NCI-H226 (cell line): ENCODE results near the gene GRIK2.
A peak's percentile ranks its signal among the peaks of the same experiment; 100 is the strongest.

ENCODE experiments used
- DNase-seq: peaks from one replicate; pipeline ENCODE4 v3.0.0-alpha.2; 2015

Gene GRIK2

GRCh38 chr6:101921829-101922450 is 528.4 kb downstream of the GRIK2 start:
- no peak for DNase-seq

GRCh38 chr6:101926149-101926925 is 532.8 kb downstream of the GRIK2 start:
- DNase-seq, result no peak

- DNase-seq, result peak; percentile 51
Observed at GRCh38 chr6:101931766-101932165, 538.3 kb downstream of the GRIK2 start.

GRCh38 chr6:101932704-101933103 is 539.2 kb downstream of the GRIK2 start:
- DNase-seq, result no peak

- DNase-seq, result no peak
Observed at GRCh38 chr6:101935732-101936131, 542.2 kb downstream of the GRIK2 start.

- DNase-seq, result no peak
Observed at GRCh38 chr6:101936516-101936915, 543.0 kb downstream of the GRIK2 start.

GRCh38 chr6:101937108-101937507 is 543.6 kb downstream of the GRIK2 start:
- no peak for DNase-seq

GRCh38 chr6:101940391-101940790 is 546.9 kb downstream of the GRIK2 start:
- DNase-seq, result no peak

GRCh38 chr6:101956961-101957360 is 563.5 kb downstream of the GRIK2 start:
- DNase-seq, result no peak

GRCh38 chr6:101961357-101961756 is 567.8 kb downstream of the GRIK2 start:
- DNase-seq, result no peak

- no peak for DNase-seq
Observed at GRCh38 chr6:101980924-101981323, 587.4 kb downstream of the GRIK2 start.

- DNase-seq, result no peak
Observed at GRCh38 chr6:101986476-101986875, 593.0 kb downstream of the GRIK2 start.

- no peak for DNase-seq
Observed at GRCh38 chr6:101992286-101992685, 598.8 kb downstream of the GRIK2 start.

GRCh38 chr6:101994521-101994920 is 601.0 kb downstream of the GRIK2 start:
- DNase-seq, result no peak

GRCh38 chr6:102015431-102015830 is 621.9 kb downstream of the GRIK2 start:
- no peak for DNase-seq

GRCh38 chr6:102022281-102022680 is 628.8 kb downstream of the GRIK2 start:
- DNase-seq, result no peak

- DNase-seq, result no peak
Observed at GRCh38 chr6:102022803-102023202, 629.3 kb downstream of the GRIK2 start.

GRCh38 chr6:102023977-102024657 is 630.6 kb downstream of the GRIK2 start:
- DNase-seq, result no peak

GRCh38 chr6:102026649-102027048 is 633.1 kb downstream of the GRIK2 start:
- no peak for DNase-seq

GRCh38 chr6:102028176-102028575 is 634.7 kb downstream of the GRIK2 start:
- no peak for DNase-seq

GRCh38 chr6:102038964-102039363 is 645.5 kb downstream of the GRIK2 start:
- no peak for DNase-seq

GRCh38 chr6:102039441-102039840 is 645.9 kb downstream of the GRIK2 start:
- DNase-seq, result no peak

- no peak for DNase-seq
Observed at GRCh38 chr6:102051001-102051400, 657.5 kb downstream of the GRIK2 start.

GRCh38 chr6:102051720-102052119 is 658.2 kb downstream of the GRIK2 start:
- no peak for DNase-seq
